Ascending aorta (tissue), 2 donors: ENCODE results near the gene TMEM240. TPM values are rescaled to one million over a fixed set of nuclear protein-coding genes. Genes with fewer than 3 reads are reported as not detected.

Source experiments
- DNase-seq, 2 donors: peaks; one replicate each; pipeline ENCODE4 v3.0.0-alpha.2; 2019; ENCODE audit warnings: low spot score in 2 of 2
- H3K27ac ChIP-seq, 2 donors: fragments of 200-600 bp; sonication (generic); one replicate each; pipeline ENCODE4 v1.5.1; 2016 to 2017; ENCODE audit warnings: mild to moderate bottlenecking in 1 of 2
- H3K27me3 ChIP-seq: fragments of 200-600 bp; sonication (generic); one replicate; pipeline ENCODE4 v1.5.1; 2017
- H3K36me3 ChIP-seq, 2 donors: fragments of 200-600 bp; sonication (generic); one replicate each; pipeline ENCODE4 v1.5.1; 2016
- H3K4me1 ChIP-seq, 2 donors: fragments of 200-600 bp; sonication (generic); one replicate each; pipeline ENCODE4 v1.5.1; 2016 to 2017; ENCODE audit warnings: mild to moderate bottlenecking in 1 of 2
- H3K4me3 ChIP-seq, 2 donors: fragments of 200-600 bp; sonication (generic); one replicate each; pipeline ENCODE4 v1.5.1; 2016 to 2017; ENCODE audit warnings: mild to moderate bottlenecking in 1 of 2
- H3K9me3 ChIP-seq, 2 donors: fragments of 200-600 bp; sonication (generic); one replicate each; pipeline ENCODE4 v1.5.1; 2016
- CTCF ChIP-seq, 3 experiments: fragments of 200-600 bp in 2 of 3; fragments of 450-650 bp in 1 of 3; sonication (generic) in 2 of 3; IDR thresholded peaks; one replicate each; pipeline ENCODE4 v1.5.1; 2016 to 2019; ENCODE audit warnings: antibody characterized with exemption in 3 of 3, mild to moderate bottlenecking in 1 of 3, moderate library complexity in 1 of 3
- intact Hi-C: fragments of 100-400 bp; cut with DNase I; formaldehyde crosslinking; loops from one replicate; pipeline ENCODE4 v1.15.1; 2023
- total RNA-seq: library from RNA; depleted of rRNA; stranded (reverse); fragments of >200 nt; gene quantifications from one replicate; pipeline ENCODE4 v1.1.0, GENCODE V29; 2016

The TMEM240 gene
- total RNA-seq = not detected

GRCh38 chr1:1540090-1540817 lies at the start of gene TMEM240:
TSS of gene TMEM240 (minus strand) at chr1:1540624. CDS start at chr1:1540346, 278 bp downstream.
- Histone ChIP-seq H3K4me3 (peak within 1 kb of the TSS; percentile 87 to 91), H3K4me1 (peaks cover 3 to 14% of the 10 kb centered on the region in 2 donors), H3K27ac (peak within 1 kb of the TSS; percentile 75 to 77), H3K9me3 (no peaks in the 10 kb centered on the region), H3K36me3 (peaks cover 3 to 17% of the 10 kb centered on the region in 2 donors), H3K27me3 (no peaks in the 10 kb centered on the region)
- intact Hi-C loops = no loop called here
- peak in 1 of 2 donors; percentile 79 for DNase-seq
- TF ChIP-seq CTCF (IDR thresholded peaks at IDR 0.05) = no peak

GRCh38 chr1:1583347-1584010 lies 43.1 kb upstream of the TMEM240 start:
- intact Hi-C loops = no loop called here

GRCh38 chr1:1582585-1583346 lies 42.3 kb upstream of the TMEM240 start:
- no peaks in the 10 kb centered on the region for H3K4me1 ChIP-seq
- no peak overlapping the region for H3K27ac ChIP-seq
- H3K4me3 ChIP-seq = no peak overlapping the region
- no peaks in the 10 kb centered on the region for H3K9me3 ChIP-seq
- intact Hi-C loops = no loop called here
- no peak for TF ChIP-seq CTCF (IDR thresholded peaks at IDR 0.05)
- DNase-seq = no peak
- no peaks in the 10 kb centered on the region for H3K27me3 ChIP-seq
- H3K36me3 ChIP-seq = no peaks in the 10 kb centered on the region

More at GRCh38 chr1:1583347-1584010, 43.1 kb upstream of the TMEM240 start:
- DNase-seq = no peak
- TF ChIP-seq CTCF (IDR thresholded peaks at IDR 0.05) = no peak
- no peak overlapping the region for H3K27ac ChIP-seq
- H3K36me3 ChIP-seq = no peaks in the 10 kb centered on the region
- no peaks in the 10 kb centered on the region for H3K4me1 ChIP-seq
- no peaks in the 10 kb centered on the region for H3K27me3 ChIP-seq
- no peaks in the 10 kb centered on the region for H3K9me3 ChIP-seq
- no peak overlapping the region for H3K4me3 ChIP-seq

GRCh38 chr1:1578371-1578940 lies 38.0 kb upstream of the TMEM240 start:
- no peaks in the 10 kb centered on the region for H3K27me3 ChIP-seq
- no peaks in the 10 kb centered on the region for H3K36me3 ChIP-seq
- H3K4me3 ChIP-seq = no peak overlapping the region
- TF ChIP-seq CTCF (IDR thresholded peaks at IDR 0.05) = no peak
- DNase-seq = no peak
- no peak overlapping the region for H3K27ac ChIP-seq
- no peaks in the 10 kb centered on the region for H3K9me3 ChIP-seq
- intact Hi-C loops = no loop called here
- H3K4me1 ChIP-seq = peaks cover 4 to 5% of the 10 kb centered on the region in 2 donors

GRCh38 chr1:1577367-1578011 lies 37.1 kb upstream of the TMEM240 start:
- no peak for TF ChIP-seq CTCF (IDR thresholded peaks at IDR 0.05)
- no peaks in the 10 kb centered on the region for H3K9me3 ChIP-seq
- intact Hi-C loops = no loop called here
- H3K4me3 ChIP-seq = no peak overlapping the region
- H3K27ac ChIP-seq = no peak overlapping the region
- DNase-seq = no peak
- H3K4me1 ChIP-seq = peaks cover 8 to 13% of the 10 kb centered on the region in 2 donors
- H3K27me3 ChIP-seq = no peaks in the 10 kb centered on the region
- H3K36me3 ChIP-seq = no peaks in the 10 kb centered on the region
